RWPE2 (cell line): ENCODE data around the gene LONRF2.

Experiments used
- ATAC-seq: fragments of 200-7000 bp; cut with Tn5 transposase; 3 replicates; pipeline ENCODE4 v1.9.1; 2021; ENCODE audit warnings: low read depth
- DNase-seq: peaks from one replicate; pipeline ENCODE4 v3.0.0-alpha.2; 2020; ENCODE audit warnings: low spot score
- H3K27ac ChIP-seq: fragments of 450-650 bp; 2 replicates; pipeline ENCODE4 v1.5.1; 2017; ENCODE audit warnings: mild to moderate bottlenecking; ENCODE audit not compliant: poor library complexity, severe bottlenecking
- H3K27me3 ChIP-seq: fragments of 250-450 bp; sonication (Bioruptor Pico); 2 replicates; pipeline ENCODE4 v1.5.1; 2021; ENCODE audit warnings: mild to moderate bottlenecking, moderate library complexity; ENCODE audit not compliant: insufficient read depth, poor library complexity, severe bottlenecking
- H3K36me3 ChIP-seq: fragments of 250-450 bp; sonication (Bioruptor Pico); 2 replicates; pipeline ENCODE4 v1.5.1; 2020; ENCODE audit warnings: low read depth, mild to moderate bottlenecking, moderate library complexity
- H3K4me1 ChIP-seq: fragments of 250-450 bp; sonication (Bioruptor Pico); 2 replicates; pipeline ENCODE4 v1.5.1; 2021; ENCODE audit warnings: mild to moderate bottlenecking, moderate library complexity; ENCODE audit not compliant: insufficient read depth, poor library complexity, severe bottlenecking
- H3K4me3 ChIP-seq: fragments of 250-450 bp; sonication (Bioruptor Pico); 2 replicates; pipeline ENCODE4 v1.5.1; 2021; ENCODE audit warnings: mild to moderate bottlenecking, moderate library complexity; ENCODE audit not compliant: severe bottlenecking
- H3K9me3 ChIP-seq: fragments of 250-450 bp; sonication (Bioruptor Pico); 2 replicates; pipeline ENCODE4 v1.5.1; 2021; ENCODE audit warnings: mild to moderate bottlenecking, moderate library complexity; ENCODE audit not compliant: severe bottlenecking
- TF ChIP-seq, protein P1 (sequence below): fragments of 450-650 bp; IDR thresholded peaks from one replicate; pipeline ENCODE4 v1.5.1; 2017; ENCODE audit warnings: mild to moderate bottlenecking, moderate library complexity; ENCODE audit not compliant: poor library complexity, severe bottlenecking

LONRF2 gene

DNA sequence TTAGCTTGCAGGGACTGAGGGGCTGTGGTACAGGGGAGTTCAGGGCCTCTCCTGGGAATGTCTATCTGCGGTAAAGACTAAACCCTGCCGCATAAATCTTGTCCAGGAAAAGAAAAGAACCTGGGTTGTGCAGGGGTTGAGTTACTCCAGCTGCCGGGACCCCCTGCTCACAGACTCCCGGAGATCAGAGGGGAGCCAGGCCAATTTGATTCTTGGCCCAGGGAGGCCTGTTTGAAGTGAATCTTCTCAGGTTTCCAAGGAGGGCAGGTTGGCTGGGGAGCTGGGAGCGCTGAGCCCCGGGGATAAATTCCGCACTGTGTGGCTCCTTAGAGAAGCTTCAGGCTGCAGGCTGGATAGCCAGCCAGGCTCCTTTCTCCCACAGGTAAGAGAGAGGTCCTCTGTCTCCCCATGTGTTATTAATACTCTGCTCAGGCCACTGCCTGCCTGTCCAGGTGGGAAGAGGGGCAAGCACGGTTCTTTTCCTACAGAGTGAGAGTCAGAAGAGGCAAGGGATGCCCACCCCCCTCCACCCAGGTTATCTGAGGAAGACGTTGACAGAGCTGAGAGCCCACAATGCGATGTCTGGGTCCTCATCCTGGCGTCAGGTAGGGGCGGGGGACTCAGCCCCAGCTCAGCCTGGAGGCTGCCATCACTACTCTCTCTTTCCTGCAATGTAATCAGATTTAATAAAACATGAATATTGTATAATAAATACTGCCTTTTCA, 82.7 kb downstream of the LONRF2 start:
- Histone ChIP-seq H3K27me3 (no peaks in the 10 kb centered on the region), H3K36me3 (no peaks in the 10 kb centered on the region), H3K4me3 (no peak overlapping the region), H3K4me1 (no peaks in the 10 kb centered on the region), H3K27ac (no peak overlapping the region), H3K9me3 (no peaks in the 10 kb centered on the region)
- TF ChIP-seq, protein P1, sequence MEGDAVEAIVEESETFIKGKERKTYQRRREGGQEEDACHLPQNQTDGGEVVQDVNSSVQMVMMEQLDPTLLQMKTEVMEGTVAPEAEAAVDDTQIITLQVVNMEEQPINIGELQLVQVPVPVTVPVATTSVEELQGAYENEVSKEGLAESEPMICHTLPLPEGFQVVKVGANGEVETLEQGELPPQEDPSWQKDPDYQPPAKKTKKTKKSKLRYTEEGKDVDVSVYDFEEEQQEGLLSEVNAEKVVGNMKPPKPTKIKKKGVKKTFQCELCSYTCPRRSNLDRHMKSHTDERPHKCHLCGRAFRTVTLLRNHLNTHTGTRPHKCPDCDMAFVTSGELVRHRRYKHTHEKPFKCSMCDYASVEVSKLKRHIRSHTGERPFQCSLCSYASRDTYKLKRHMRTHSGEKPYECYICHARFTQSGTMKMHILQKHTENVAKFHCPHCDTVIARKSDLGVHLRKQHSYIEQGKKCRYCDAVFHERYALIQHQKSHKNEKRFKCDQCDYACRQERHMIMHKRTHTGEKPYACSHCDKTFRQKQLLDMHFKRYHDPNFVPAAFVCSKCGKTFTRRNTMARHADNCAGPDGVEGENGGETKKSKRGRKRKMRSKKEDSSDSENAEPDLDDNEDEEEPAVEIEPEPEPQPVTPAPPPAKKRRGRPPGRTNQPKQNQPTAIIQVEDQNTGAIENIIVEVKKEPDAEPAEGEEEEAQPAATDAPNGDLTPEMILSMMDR = no peak
- DNase-seq = no peak
- ATAC-seq = no peak

DNA sequence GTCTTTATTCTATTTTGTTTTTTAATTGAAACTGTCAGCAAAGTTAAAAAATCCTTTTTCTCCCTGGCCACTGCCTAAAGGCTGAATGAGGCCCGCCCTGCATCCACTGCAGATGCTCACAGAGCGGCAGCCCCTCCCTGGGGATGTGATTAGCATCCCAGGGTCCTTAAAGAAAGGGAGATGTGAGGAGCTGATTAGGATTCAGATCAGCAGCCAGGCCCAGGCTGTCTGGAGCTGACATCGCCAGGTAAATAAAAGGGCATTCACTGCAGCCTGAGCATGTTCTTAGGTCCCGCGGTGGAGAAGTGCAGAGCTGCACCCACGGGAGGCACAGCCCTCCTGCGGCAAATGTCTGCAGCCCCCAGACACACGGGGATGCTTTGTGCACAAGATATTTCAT, 83.8 kb downstream of the LONRF2 start:
- Histone ChIP-seq H3K27me3 (no peaks in the 10 kb centered on the region), H3K9me3 (no peaks in the 10 kb centered on the region), H3K4me3 (no peak overlapping the region), H3K36me3 (no peaks in the 10 kb centered on the region), H3K4me1 (no peaks in the 10 kb centered on the region), H3K27ac (no peak overlapping the region)
- TF ChIP-seq, protein P1 = no peak
- no peak for DNase-seq
- ATAC-seq = no peak

- Histone ChIP-seq H3K36me3 (no peaks in the 10 kb centered on the region), H3K4me1 (no peaks in the 10 kb centered on the region), H3K4me3 (no peak overlapping the region), H3K27ac (no peak overlapping the region), H3K27me3 (no peaks in the 10 kb centered on the region), H3K9me3 (no peaks in the 10 kb centered on the region)
- TF ChIP-seq, protein P1 = no peak
- DNase-seq (no peak), ATAC-seq (no peak)
These were observed 84.5 kb downstream of the LONRF2 start for GRCh38 chr2:100237770-100238169.

DNA sequence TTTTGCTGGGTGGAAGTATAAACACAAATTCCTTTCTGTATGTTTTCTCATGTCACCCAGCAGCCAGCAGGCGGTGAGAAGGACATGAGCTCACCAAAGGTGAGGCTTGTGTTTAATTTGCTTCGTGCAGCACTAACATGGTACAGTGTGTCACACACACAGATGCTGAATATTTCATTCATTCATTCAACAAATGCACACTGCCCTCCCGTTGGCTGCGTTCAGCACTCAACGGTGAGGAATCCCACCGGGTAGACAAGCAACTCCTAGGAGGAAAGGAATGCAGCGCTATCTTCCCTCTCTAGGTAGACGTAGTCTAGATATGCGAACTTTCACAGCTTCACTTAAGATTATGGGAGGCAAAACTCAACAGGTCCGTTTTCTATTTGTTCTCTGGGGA, 85.1 kb downstream of the LONRF2 start:
- Histone ChIP-seq H3K27ac (no peak overlapping the region), H3K9me3 (no peaks in the 10 kb centered on the region), H3K4me1 (no peaks in the 10 kb centered on the region), H3K36me3 (no peaks in the 10 kb centered on the region), H3K4me3 (no peak overlapping the region), H3K27me3 (no peaks in the 10 kb centered on the region)
- TF ChIP-seq, protein P1 = no peak
- ATAC-seq (no peak), DNase-seq (no peak)

GRCh38 chr2:100236166-100236565, 86.1 kb downstream of the LONRF2 start:
- DNase-seq = no peak

More at GRCh38 chr2:100236166-100236565, 86.1 kb downstream of the LONRF2 start:
- no peak for ATAC-seq
- Histone ChIP-seq H3K27me3 (no peaks in the 10 kb centered on the region), H3K4me3 (no peak overlapping the region), H3K9me3 (no peaks in the 10 kb centered on the region), H3K4me1 (no peaks in the 10 kb centered on the region), H3K27ac (no peak overlapping the region), H3K36me3 (no peaks in the 10 kb centered on the region)
- TF ChIP-seq, protein P1 = no peak
